Transverse colon (tissue), 4 donors: ENCODE data around the gene C10orf95. TPM values are rescaled to one million over a fixed set of nuclear protein-coding genes. Genes with fewer than 3 reads are reported as not detected.

Source experiments
- DNase-seq: peaks from one replicate; pipeline ENCODE4 v3.0.0-alpha.2; 2019
- H3K27ac ChIP-seq, 4 donors: fragments of 200-600 bp; sonication (generic); 2 replicates each; pipeline ENCODE4 v1.5.1; 2016 to 2018; ENCODE audit warnings: inconsistent platforms in 4 of 4
- H3K27me3 ChIP-seq: fragments of 200-600 bp; sonication (generic); 2 replicates; pipeline ENCODE4 v1.5.1; 2017; ENCODE audit warnings: inconsistent platforms
- H3K36me3 ChIP-seq, 4 donors: fragments of 200-600 bp; sonication (generic); 2 replicates each; pipeline ENCODE4 v1.5.1; 2017 to 2019; ENCODE audit warnings: inconsistent platforms in 4 of 4
- H3K4me1 ChIP-seq, 4 donors: fragments of 200-600 bp; sonication (generic); 2 replicates each; pipeline ENCODE4 v1.5.1; 2017 to 2020; ENCODE audit warnings: inconsistent platforms in 4 of 4
- H3K4me3 ChIP-seq, 4 donors: fragments of 200-600 bp; sonication (generic); 1 replicate in 1 of 4; 2 replicates in 3 of 4; pipeline versions ENCODE4 v1.5.1 to v1.6.1; 2017 to 2019; ENCODE audit warnings: inconsistent platforms in 4 of 4
- H3K9me3 ChIP-seq, 2 donors: fragments of 200-600 bp; sonication (generic); 2 replicates each; pipeline ENCODE4 v1.5.1; 2017 to 2019; ENCODE audit warnings: inconsistent platforms in 2 of 2
- CTCF ChIP-seq, 5 experiments: fragments of 200-600 bp in 3 of 5; fragments of 450-650 bp in 2 of 5; sonication (generic) in 3 of 5; IDR thresholded peaks; 1 replicate in 2 of 5; 2 replicates in 3 of 5; pipeline ENCODE4 v1.5.1; 2016 to 2017; ENCODE audit warnings: antibody characterized with exemption in 5 of 5, inconsistent platforms in 3 of 5, mild to moderate bottlenecking in 2 of 5, moderate library complexity in 1 of 5
- EP300 ChIP-seq: sonication (generic); formaldehyde crosslinking; IDR thresholded peaks from one replicate; pipeline ENCODE4 v1.6.1; 2017; ENCODE audit warnings: antibody characterized with exemption, low read depth
- POLR2A ChIP-seq: fragments of 450-650 bp; IDR thresholded peaks from one replicate; pipeline ENCODE4 v1.6.1; 2016; ENCODE audit warnings: antibody characterized with exemption, mild to moderate bottlenecking, moderate library complexity
- POLR2AphosphoS5 ChIP-seq, 3 donors: sonication (generic); formaldehyde crosslinking; IDR thresholded peaks; one replicate each; pipeline ENCODE4 v1.6.1; 2016; ENCODE audit warnings: antibody characterized with exemption in 3 of 3
- WGBS, 2 donors: methylation state at CpG; one replicate each; pipeline ENCODE4 v1.1.5; 2018; ENCODE audit warnings: low coverage in 1 of 2; 5-methylcytosine and 5-hydroxymethylcytosine counted together
- in situ Hi-C, 4 donors: fragments of 200-750 bp; cut with MboI; loops; one replicate each; pipeline versions ENCODE4 v1.15.0 to v1.15.1; 2017; ENCODE audit warnings: low sequenced_read_pairs in 3 of 4, low pct_ligation_motif_present in 1 of 4, low pct_unique_long_range_greater_than_20kb in 1 of 4
- intact Hi-C: fragments of 100-400 bp; cut with DNase I; formaldehyde crosslinking; loops from one replicate; pipeline ENCODE4 v1.15.1; 2023; ENCODE audit warnings: low total_unique reads
- total RNA-seq, 4 donors: library from RNA; depleted of rRNA; stranded (reverse); fragments of >200 nt; gene quantifications; one replicate each; pipeline ENCODE4 v1.1.0, GENCODE V29; 2016

Gene C10orf95
- total RNA-seq, 4 donors from 2014 or later, result 0.48 to 34.4 (median 1.1) TPM

- Histone ChIP-seq H3K4me1 (peaks cover 11 to 21% (median 15%) of the 10 kb centered on the region in 4 donors), H3K36me3 (no peaks in the 10 kb centered on the region), H3K9me3 (no peaks in the 10 kb centered on the region), H3K27me3 (peaks cover 52% of the 10 kb centered on the region), H3K27ac (peak overlapping the region; percentile 73 to 99 (median 90)), H3K4me3 (peak overlapping the region; percentile 31 to 65 (median 44))
- in situ Hi-C loops, result no loop called here
- intact Hi-C loops, result no loop called here
- peak; percentile 47 for DNase-seq
- peak; percentile 48 for TF ChIP-seq POLR2A
- TF ChIP-seq POLR2AphosphoS5 (IDR thresholded peaks at IDR 0.05), result peak; percentile 73 to 81 (median 80)
- peak; percentile 99 for TF ChIP-seq EP300
- TF ChIP-seq CTCF (IDR thresholded peaks at IDR 0.05), result no peak
- WGBS, 2 donors, result 20 to 53% methylated on average over 3 to 14 of the region's 14 CpGs
Measured at GRCh38 chr10:102408131-102408727, 43.1 kb downstream of the C10orf95 start.

DNA sequence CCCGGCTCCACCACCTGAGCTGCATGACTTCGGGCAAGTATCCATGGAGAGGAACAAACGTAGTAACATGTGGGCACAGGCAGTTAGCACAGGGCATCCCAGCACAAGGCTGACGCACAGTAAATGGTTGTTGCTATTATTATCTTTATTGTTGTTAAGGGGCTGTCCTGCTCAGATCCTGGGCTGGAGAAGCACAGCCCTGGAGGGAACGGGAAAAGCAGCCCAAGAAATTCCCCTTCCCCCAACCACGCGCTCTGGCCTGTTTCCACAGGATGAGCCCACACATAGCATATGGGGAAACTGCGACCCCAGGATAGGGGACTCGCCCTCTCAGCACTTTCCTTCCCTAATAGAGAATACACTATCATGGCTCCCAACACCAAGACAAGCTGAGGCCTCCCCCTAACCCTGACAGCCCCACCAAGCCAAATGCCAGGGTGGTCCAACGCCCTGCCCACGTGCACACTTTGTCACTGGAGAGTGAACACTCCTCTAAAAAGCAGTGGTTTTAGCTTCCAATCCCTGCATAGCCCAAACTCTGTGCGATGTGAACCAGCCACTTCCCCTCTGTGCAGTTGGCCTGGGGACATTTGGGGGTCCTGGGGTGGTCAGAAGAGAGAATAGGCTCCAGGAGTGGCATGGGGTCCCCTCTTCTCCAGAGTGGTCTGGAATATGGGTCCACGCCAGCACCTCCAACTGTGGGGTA, 43.8 kb downstream of the C10orf95 start:
- TF ChIP-seq POLR2AphosphoS5 (IDR thresholded peaks at IDR 0.05), result peak; percentile 40 to 79 (median 70)
- no peak for TF ChIP-seq POLR2A
- TF ChIP-seq CTCF (IDR thresholded peaks at IDR 0.05), result no peak
- TF ChIP-seq EP300, result peak; percentile 99
- H3K27ac ChIP-seq, result peak overlapping the region; percentile 68 to 99 (median 90)
- 70% methylated on average over 13 of the region's 13 CpGs; no CpG with 5 or more reads in 1 of the 2 donors for WGBS, 2 donors
- in situ Hi-C loops, result no loop called here
- intact Hi-C loops, result no loop called here
- no peak for DNase-seq
- H3K4me1 ChIP-seq, result peaks cover 11 to 21% (median 18%) of the 10 kb centered on the region in 4 donors
- no peaks in the 10 kb centered on the region for H3K36me3 ChIP-seq
- peak overlapping the region in 1 of 4 donors; percentile 45 for H3K4me3 ChIP-seq
- H3K27me3 ChIP-seq, result peaks cover 50% of the 10 kb centered on the region
- H3K9me3 ChIP-seq, result no peaks in the 10 kb centered on the region

GRCh38 chr10:102406815-102407214, 44.5 kb downstream of the C10orf95 start:
- Histone ChIP-seq H3K27ac (peak overlapping the region; percentile 68 to 99 (median 90)), H3K27me3 (peaks cover 42% of the 10 kb centered on the region), H3K36me3 (no peaks in the 10 kb centered on the region), H3K4me3 (no peak overlapping the region), H3K4me1 (peaks cover 11 to 21% (median 18%) of the 10 kb centered on the region in 4 donors), H3K9me3 (no peaks in the 10 kb centered on the region)
- DNase-seq, result no peak
- in situ Hi-C loops, result no loop called here
- WGBS, 2 donors, result 75% methylated on average over 2 of the region's 2 CpGs; no CpG with 5 or more reads in 1 of the 2 donors
- peak; percentile 98 for TF ChIP-seq EP300
- TF ChIP-seq POLR2A, result no peak
- TF ChIP-seq POLR2AphosphoS5 (IDR thresholded peaks at IDR 0.05), result peak; percentile 76 to 92 (median 82)
- intact Hi-C loops, result no loop called here

- in situ Hi-C loops (no loop called here), intact Hi-C loops (no loop called here)
- Histone ChIP-seq H3K36me3 (no peaks in the 10 kb centered on the region), H3K9me3 (no peaks in the 10 kb centered on the region), H3K4me1 (peaks cover 11 to 17% (median 16%) of the 10 kb centered on the region in 4 donors), H3K27me3 (peaks cover 31% of the 10 kb centered on the region), H3K4me3 (no peak overlapping the region), H3K27ac (peak overlapping the region; percentile 47 to 99 (median 90))
- WGBS, 2 donors, result 70 to 71% methylated on average over 4 to 6 of the region's 6 CpGs
- no peak for TF ChIP-seq POLR2AphosphoS5 (IDR thresholded peaks at IDR 0.05)
- TF ChIP-seq CTCF (IDR thresholded peaks at IDR 0.05), result no peak
- no peak for TF ChIP-seq EP300
- no peak for TF ChIP-seq POLR2A
- DNase-seq, result no peak
Measured at GRCh38 chr10:102405632-102406031, 45.7 kb downstream of the C10orf95 start.
